ENCODE results near the gene ARID2. TPM values are rescaled to one million over a fixed set of nuclear protein-coding genes. Genes with fewer than 3 reads are reported as not detected.

ARID2 gene
- total RNA-seq, 2 donors from 2014 or later: 30.5 to 36.2 TPM

- Histone ChIP-seq H3K36me3 (peaks cover 10% of the 10 kb centered on the region), H3K4me3 (no peak overlapping the region), H3K4me1 (ENCODE audit: control insufficient read depth in 1 of 2, low read depth in 2 of 2) (peaks cover 0 to 6% of the 10 kb centered on the region in 2 donors), H3K27ac (no peak overlapping the region), H3K9me3 (no peaks in the 10 kb centered on the region), H3K27me3 (replicated peaks; ENCODE audit: insufficient read depth) (no peaks in the 10 kb centered on the region)
- no peak for TF ChIP-seq CTCF (IDR thresholded peaks at IDR 0.05)
- DNase-seq (ENCODE audit: low spot score) (no peak), ATAC-seq (ENCODE audit: insufficient number of reproducible peaks, low FRiP score, low read depth) (peak; percentile 32)
Measured at GRCh38 chr12:45914090-45914489, 184.6 kb downstream of the ARID2 start.

GRCh38 chr12:45915405-45915804 is 185.9 kb downstream of the ARID2 start:
- TF ChIP-seq CTCF (IDR thresholded peaks at IDR 0.05): no peak
- no peak overlapping the region for H3K27ac ChIP-seq
- no peaks in the 10 kb centered on the region for H3K27me3 ChIP-seq (replicated peaks; ENCODE audit: insufficient read depth)
- H3K36me3 ChIP-seq: peaks cover 10% of the 10 kb centered on the region
- H3K4me3 ChIP-seq: no peak overlapping the region
- no peak for ATAC-seq (ENCODE audit: insufficient number of reproducible peaks, low FRiP score, low read depth)
- H3K4me1 ChIP-seq (ENCODE audit: control insufficient read depth in 1 of 2, low read depth in 2 of 2): no peaks in the 10 kb centered on the region
- H3K9me3 ChIP-seq: no peaks in the 10 kb centered on the region
- DNase-seq (ENCODE audit: low spot score): no peak

DNA sequence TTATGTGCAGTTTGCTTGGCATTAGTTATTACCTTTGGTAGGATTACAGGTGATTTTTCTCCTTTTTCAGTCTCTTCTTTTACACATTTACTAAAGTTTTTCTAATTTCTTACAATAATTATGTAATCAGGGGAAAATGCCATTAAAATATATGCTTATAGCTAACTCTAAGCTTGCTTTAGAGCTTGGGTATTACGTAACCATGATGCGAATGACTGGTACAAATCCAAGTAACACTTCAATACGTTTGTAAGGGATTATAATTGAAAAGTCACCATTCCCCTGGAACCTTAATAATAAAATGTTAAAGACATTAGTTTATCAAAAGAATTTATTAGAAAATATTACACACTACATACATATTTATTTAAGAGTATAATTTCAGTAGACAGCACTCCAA is 189.3 kb downstream of the ARID2 start:
- Histone ChIP-seq H3K4me3 (no peak overlapping the region), H3K36me3 (peaks cover 19% of the 10 kb centered on the region), H3K27ac (no peak overlapping the region), H3K9me3 (no peaks in the 10 kb centered on the region), H3K4me1 (ENCODE audit: control insufficient read depth in 1 of 2, low read depth in 2 of 2) (no peaks in the 10 kb centered on the region), H3K27me3 (replicated peaks; ENCODE audit: insufficient read depth) (no peaks in the 10 kb centered on the region)
- ATAC-seq (ENCODE audit: insufficient number of reproducible peaks, low FRiP score, low read depth) (no peak), DNase-seq (ENCODE audit: low spot score) (no peak)
- no peak for TF ChIP-seq CTCF (IDR thresholded peaks at IDR 0.05)

DNA sequence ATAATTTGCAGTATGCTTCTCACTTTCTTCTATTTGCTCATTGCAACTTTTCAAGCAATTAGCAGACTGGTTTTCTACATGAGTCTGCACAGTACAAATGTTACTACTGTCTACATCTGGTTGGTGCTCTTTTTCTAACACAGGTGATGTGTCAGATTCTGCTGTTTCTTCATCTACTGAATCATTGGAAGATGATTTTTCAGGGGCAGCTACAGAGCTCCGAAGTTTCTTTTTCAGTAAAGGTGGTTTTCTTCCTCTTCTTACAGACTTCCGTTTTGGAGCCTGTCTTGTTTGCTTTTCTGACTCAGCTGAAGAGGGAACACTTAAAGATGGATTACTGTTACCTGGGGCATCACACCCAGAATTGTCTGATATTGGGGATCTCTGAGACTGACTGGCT is 198.8 kb downstream of the ARID2 start:
- Histone ChIP-seq H3K27me3 (replicated peaks; ENCODE audit: insufficient read depth) (no peaks in the 10 kb centered on the region), H3K4me3 (no peak overlapping the region), H3K4me1 (ENCODE audit: control insufficient read depth in 1 of 2, low read depth in 2 of 2) (peaks cover 8 to 12% of the 10 kb centered on the region in 2 donors), H3K27ac (no peak overlapping the region), H3K36me3 (peaks cover 19% of the 10 kb centered on the region), H3K9me3 (no peaks in the 10 kb centered on the region)
- TF ChIP-seq CTCF (IDR thresholded peaks at IDR 0.05): no peak
- DNase-seq (ENCODE audit: low spot score): no peak
- ATAC-seq (ENCODE audit: insufficient number of reproducible peaks, low FRiP score, low read depth): no peak

GRCh38 chr12:45930369-45930768 is 200.9 kb downstream of the ARID2 start:
- ATAC-seq (ENCODE audit: insufficient number of reproducible peaks, low FRiP score, low read depth) (no peak), DNase-seq (ENCODE audit: low spot score) (no peak)
- Histone ChIP-seq H3K9me3 (no peaks in the 10 kb centered on the region), H3K4me3 (no peak overlapping the region), H3K27ac (no peak overlapping the region), H3K27me3 (replicated peaks; ENCODE audit: insufficient read depth) (no peaks in the 10 kb centered on the region), H3K4me1 (ENCODE audit: control insufficient read depth in 1 of 2, low read depth in 2 of 2) (peaks cover 18 to 32% of the 10 kb centered on the region in 2 donors), H3K36me3 (peaks cover 16% of the 10 kb centered on the region)
- TF ChIP-seq CTCF (IDR thresholded peaks at IDR 0.05): no peak
